ENCODE data around the gene KCNB1.

The KCNB1 gene

GRCh38 chr20:49468412-49468811 lies 14.1 kb downstream of the KCNB1 start:
- no peak for DNase-seq

GRCh38 chr20:49466114-49466912 lies 16.2 kb downstream of the KCNB1 start:
- no peak for DNase-seq

DNA sequence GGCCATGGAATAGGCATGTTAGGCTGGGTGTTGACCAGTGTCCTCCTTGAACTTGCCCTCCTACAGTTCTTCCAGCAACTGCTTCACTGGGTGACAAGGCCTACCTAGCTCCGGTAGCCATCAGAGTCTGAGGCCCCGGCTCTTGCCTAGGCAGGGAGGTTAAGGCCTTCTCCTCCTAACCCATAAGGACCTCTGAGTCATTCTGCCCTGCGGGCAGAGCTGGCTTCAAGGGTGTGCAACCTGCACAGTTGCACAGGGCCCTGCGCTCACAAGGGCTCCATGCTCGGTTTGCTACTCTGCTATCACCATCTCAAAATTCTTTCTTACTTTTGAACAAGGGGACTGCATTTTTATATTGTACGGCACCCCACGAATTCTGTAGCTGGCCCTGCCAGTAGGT lies 17.9 kb downstream of the KCNB1 start:
- no peak for DNase-seq

GRCh38 chr20:49462626-49463025 lies 19.8 kb downstream of the KCNB1 start:
- DNase-seq: no peak

DNA sequence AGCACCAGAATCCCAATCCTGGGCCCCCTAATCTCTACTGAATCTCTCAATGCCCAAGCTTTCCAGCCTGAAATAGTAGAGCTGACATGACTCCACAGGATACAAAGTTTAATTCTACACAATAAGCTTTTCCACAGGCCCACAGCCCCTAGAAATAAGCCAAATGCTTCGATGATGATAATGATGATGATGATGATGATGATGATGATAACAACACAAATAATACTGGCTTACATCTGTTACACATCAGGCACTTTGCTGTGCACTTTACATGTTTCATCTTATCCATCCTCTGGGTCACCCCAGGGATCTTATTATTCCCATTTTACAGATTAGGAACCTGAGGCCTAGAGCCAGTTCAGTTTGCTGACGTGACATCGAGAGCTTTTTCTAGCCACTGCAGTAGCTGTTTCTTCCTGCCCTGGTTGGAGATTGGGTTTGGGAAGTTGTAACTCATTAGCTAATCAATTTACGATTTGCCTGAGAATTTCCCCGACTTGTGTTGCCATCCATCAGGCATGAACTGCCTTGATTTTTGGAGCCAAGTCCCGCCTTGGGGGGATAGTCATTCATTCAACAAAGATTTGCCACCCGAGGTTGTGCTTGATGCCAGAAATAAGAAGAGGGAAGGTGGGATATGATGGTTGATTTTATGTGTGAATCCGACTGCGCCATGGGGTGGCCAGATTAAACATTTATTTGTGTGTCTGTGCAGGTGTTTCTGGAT lies 20.4 kb downstream of the KCNB1 start:
- no peak for DNase-seq

- no peak for DNase-seq
Observed at GRCh38 chr20:49460916-49461315, 21.6 kb downstream of the KCNB1 start.

- DNase-seq: no peak
Observed at GRCh38 chr20:49460131-49460530, 22.3 kb downstream of the KCNB1 start.

GRCh38 chr20:49459684-49460083 lies 22.8 kb downstream of the KCNB1 start:
- no peak for DNase-seq

DNA sequence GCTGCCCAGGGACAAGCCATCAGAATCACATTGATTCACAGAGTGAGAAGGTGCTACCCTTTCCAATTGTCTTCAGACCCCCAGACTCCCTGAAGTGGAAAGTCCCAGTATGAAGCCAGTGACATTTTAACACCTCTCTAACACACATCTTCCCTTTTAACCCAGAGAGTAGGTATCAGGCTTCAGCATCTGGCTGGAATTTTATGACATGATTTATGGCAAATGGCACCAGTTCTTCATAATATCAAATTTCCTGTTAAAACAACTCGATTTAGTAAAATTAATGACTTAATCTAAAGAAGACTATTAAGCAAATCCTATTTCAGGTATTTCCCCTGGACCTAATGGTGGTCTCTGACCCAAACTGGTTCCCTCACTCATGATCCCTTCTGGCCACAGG lies 25.0 kb downstream of the KCNB1 start:
- DNase-seq: no peak

DNA sequence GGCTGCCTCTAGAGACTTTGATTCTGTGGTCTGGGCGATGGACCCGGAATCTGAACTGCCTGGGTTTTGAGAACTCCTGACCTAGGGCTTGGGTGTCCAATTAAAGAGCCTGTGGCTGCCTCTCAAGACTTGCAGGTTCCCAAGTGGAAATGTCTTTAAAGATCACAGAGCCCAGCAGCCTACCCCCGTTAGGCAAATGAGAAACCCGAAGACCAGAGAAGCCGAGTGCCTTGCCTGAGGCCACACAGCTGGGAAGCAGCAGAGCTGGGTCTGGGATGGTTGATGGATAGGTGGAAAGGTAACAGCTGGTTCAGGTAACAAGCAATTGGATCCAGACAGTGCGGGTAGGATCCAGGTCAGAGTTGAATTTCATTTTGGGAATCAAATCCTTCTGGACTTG lies 25.8 kb downstream of the KCNB1 start:
- DNase-seq: no peak

- no peak for DNase-seq
Observed at GRCh38 chr20:49455691-49456090, 26.8 kb downstream of the KCNB1 start.

- no peak for DNase-seq
Observed at GRCh38 chr20:49452011-49452482, 30.4 kb downstream of the KCNB1 start.

DNA sequence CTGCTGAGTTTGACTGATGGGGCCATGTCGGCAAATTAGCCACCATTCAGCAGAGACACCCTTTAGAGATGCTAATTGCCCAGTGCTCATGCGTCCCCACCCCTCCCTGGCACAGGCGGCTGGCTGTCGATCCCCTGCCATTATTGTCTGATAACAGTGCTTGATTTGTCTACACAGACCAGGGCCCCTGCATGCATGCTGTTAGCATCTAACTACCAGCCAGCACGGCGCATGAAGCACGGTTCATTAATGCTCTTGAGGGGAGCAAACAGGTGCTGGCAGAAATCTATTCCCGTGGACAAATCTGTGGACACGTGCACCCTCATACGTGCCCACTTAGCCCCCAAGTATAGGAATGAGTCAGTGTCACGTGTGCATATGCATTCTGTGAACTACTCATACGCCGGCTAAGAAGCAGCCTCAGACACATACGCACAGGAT lies 32.2 kb downstream of the KCNB1 start:
- DNase-seq: peak; percentile 59

DNA sequence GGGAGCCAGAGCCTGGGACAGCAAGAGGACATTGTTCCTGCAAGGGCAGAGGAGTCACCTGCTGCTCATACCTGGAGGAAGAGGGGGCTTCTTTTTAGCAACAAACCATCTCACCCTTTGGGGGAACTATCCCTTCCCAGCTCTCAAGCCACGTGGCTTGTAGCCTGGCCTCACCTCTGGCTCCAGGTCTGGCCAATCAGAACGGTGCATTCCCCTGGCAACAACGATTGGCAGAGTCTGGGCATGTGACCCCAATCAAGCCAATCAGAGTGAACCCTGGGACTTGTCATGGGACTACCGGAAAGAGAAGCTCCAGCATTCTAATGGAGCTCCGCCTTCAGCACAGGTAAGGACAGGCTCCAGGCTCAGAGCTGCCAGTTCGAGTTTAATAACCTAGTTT lies 33.6 kb downstream of the KCNB1 start:
- DNase-seq: no peak

DNA sequence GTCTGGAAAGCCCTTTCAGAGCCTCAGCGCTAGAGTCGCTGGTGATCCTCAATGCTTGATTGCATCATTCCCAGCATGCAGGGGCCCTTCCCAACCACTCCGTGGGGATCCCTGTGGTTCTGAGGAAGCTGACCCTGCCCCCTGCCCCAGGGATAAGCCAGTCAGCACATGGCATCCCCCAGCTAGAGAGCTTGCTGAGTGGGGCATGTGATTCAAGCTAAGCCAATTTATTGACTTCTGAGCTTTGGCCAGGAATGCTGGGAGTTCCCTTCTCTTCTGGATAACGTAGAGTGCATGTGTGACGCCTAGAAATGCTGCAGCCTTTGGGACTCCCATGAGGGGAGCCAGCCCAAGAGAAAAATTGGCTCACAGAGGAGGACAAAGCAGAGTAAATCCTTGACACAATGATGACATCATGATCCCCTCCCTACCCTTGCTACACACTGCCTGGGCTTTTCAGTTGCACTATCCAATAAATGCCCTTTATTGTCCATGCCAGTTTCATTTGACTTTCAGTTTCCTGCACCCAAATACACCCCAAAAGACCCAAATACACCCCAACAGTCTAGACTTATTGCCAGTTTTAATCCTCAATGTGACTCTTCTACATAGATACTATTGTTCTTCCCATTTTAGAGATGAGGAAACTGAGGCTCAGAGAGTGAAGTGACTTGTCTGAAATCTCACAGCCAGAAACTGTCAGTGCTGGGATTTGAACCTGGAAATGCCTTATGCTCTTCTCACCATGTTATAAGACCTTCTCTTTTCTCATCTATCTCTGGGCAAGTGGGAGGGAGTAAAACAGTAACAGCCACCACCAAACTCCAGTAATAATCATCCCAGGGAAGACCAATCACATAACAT lies 34.3 kb downstream of the KCNB1 start:
- DNase-seq: no peak

DNA sequence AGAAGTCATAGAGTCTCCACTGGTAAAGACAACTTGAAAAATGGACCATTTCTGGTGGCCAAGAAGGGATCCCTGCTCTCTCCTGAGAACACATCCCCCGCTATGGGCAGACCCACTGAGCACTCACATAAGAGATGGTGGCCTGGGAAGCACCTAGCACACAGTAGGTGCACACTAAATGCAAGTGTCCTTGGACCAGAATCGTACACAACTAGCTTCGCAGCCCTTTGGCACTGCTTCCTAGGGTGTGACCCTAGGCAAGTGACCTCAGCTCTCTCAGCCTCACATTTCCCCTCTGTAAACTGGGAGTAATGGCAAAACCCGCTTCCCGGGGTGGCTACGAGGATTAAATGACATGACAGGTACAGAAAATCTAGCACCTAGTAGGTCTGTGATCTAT lies 35.1 kb downstream of the KCNB1 start:
- DNase-seq: no peak

DNA sequence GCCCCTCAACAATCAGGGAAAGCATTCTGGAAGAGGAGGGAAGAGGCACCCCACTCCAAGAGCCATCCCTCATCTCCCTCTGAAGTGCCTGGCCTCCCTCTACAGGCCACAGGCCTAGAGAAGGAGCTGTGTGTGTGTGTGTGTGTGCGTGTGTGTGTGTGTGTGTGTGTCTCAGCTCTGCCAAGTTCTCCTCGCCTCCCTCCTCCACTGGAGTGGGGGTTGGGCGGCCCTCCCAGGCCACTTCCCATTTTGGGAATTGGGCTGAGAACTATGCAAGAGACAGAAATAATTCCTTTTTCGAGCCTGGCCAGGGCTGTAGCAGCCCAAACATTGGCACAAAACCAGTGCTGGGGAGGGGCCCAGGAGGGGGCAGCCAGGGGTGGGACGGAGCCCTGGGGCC lies 35.7 kb downstream of the KCNB1 start:
- DNase-seq: no peak

DNA sequence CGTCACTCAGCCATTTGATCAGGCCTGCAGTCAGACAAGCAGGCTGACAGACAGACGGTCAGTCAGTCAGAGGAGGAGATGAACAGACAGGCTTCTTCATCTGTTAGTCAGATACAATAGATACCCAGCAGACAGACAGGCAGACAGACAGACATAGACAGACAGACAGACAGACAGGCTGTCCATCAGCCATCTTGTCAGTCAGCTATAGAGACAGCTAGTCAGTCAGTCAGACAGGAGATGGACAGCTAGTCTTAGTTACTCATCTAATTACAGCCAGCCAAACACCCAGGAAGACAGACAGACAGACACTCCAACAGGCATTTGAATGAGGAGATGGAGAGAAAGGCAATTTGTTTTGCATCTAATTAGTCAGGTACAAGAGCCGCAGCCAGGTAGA lies 36.4 kb downstream of the KCNB1 start:
- DNase-seq: no peak

DNA sequence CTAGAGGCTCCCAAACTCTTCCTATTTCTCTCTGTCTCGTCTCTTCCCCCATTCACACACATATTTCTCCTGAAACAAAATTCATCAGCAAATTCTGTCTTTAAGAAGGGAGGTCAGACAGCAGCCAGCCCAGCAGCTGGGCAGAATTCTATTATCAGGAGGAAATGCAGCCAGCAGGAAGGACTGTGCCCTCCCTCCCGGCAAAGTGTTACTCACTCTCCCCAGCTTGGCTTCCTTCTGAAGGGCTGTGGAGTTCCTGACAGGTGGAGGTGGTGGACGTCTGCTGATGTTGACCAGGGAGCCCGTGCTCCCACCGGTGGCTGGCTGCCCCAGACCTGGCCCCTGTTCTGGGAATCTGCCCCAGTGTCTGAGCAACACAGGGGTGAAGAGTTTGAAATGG lies 37.3 kb downstream of the KCNB1 start:
- no peak for DNase-seq

GRCh38 chr20:49444553-49444990 lies 37.9 kb downstream of the KCNB1 start:
- DNase-seq: no peak

GRCh38 chr20:49437057-49437456 lies 45.4 kb downstream of the KCNB1 start:
- DNase-seq: no peak

DNA sequence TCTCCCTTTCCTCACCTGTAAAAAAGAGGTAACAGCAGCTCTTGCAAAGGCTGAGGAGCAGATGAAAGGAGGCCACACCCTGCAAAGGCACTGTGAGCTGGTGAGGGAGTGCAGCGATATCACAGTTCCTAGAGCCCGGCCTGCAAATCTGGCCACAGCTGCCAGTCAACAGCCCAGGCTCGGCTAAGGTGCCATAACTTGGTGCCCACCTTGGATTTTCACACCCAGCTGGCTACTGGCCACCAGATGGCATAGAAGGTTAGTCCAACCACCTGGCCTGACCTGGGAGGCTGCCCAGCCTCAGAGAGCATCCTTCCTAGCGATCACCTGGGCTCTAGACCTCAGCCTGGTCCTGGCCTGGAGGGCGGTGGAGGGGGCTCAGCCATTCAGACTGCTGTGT lies 46.8 kb downstream of the KCNB1 start:
- DNase-seq: no peak

- peak; percentile 74 for DNase-seq
Observed at GRCh38 chr20:49433333-49433732, 49.1 kb downstream of the KCNB1 start.
